HEK293 (cell line): Measurements from ENCODE around the gene KIAA0319L.

Experiments
- CTCF ChIA-PET: fragments of 350-600 bp; formaldehyde crosslinking; extraction: SDS; loops from one replicate; lab custom pipeline; 2021; ENCODE audit warnings: antibody characterized with exemption; lab: Yijun Ruan, JAX
- POLR2A ChIA-PET: fragments of 300-600 bp; formaldehyde crosslinking; extraction: SDS; loops from one replicate; lab custom pipeline; 2020; ENCODE audit warnings: antibody characterized with exemption, inconsistent platforms; lab: Yijun Ruan, JAX
- H3K27ac ChIP-seq: fragments of 200-500 bp; sonication (Bioruptor generic); 2 replicates; pipeline ENCODE4 v1.5.1; 2014; ENCODE audit warnings: low read depth, low read length, control low read depth, inconsistent platforms; ENCODE audit errors: extremely low read depth
- H3K36me3 ChIP-seq, 2 experiments: fragments of 200-500 bp in 1 of 2; sonication (Bioruptor generic) in 1 of 2; 1 replicate in 1 of 2; 2 replicates in 1 of 2; pipeline ENCODE4 v1.5.1; 2014 to 2017; ENCODE audit warnings: inconsistent platforms in 2 of 2, low read length in 2 of 2; ENCODE audit not compliant: control insufficient read depth in 2 of 2, insufficient read depth in 1 of 2
- H3K4me1 ChIP-seq: fragments of 200-500 bp; sonication (Bioruptor generic); 2 replicates; pipeline ENCODE4 v1.5.1; 2014; ENCODE audit warnings: mild to moderate bottlenecking, low read length, inconsistent platforms; ENCODE audit not compliant: control insufficient read depth, insufficient read depth
- H3K4me3 ChIP-seq: 2 replicates; pipeline ENCODE4 v1.5.1; 2011; ENCODE audit warnings: low read depth, mild to moderate bottlenecking, control low read depth, low read length, moderate library complexity
- H3K9me3 ChIP-seq: fragments of 200-500 bp; sonication (Bioruptor generic); 2 replicates; pipeline ENCODE4 v1.5.1; 2014; ENCODE audit warnings: low read depth, low read length, inconsistent platforms; ENCODE audit not compliant: control insufficient read depth, insufficient read depth
- ELK4 ChIP-seq: IDR thresholded peaks from 2 replicates; pipeline ENCODE4 v1.6.1; 2011; ENCODE audit warnings: mild to moderate bottlenecking, low read depth, low read length, borderline replicate concordance
- GFI1B ChIP-seq: fragments of 450-650 bp; formaldehyde crosslinking; IDR thresholded peaks from 2 replicates; pipeline ENCODE4 v1.5.1; 2016; ENCODE audit warnings: missing biosample characterization, missing genetic modification characterization
- MYNN ChIP-seq: fragments of 450-650 bp; formaldehyde crosslinking; IDR thresholded peaks from 2 replicates; pipeline ENCODE4 v1.5.1; 2016; ENCODE audit warnings: missing biosample characterization, missing genetic modification characterization, borderline replicate concordance
- MZF1 ChIP-seq: fragments of 450-650 bp; formaldehyde crosslinking; IDR thresholded peaks from 2 replicates; pipeline ENCODE4 v1.5.1; 2017; ENCODE audit warnings: missing biosample characterization, missing genetic modification characterization, borderline replicate concordance
- PBX3 ChIP-seq: sonication (generic); formaldehyde crosslinking; IDR thresholded peaks from 2 replicates; pipeline ENCODE4 v1.8.1; 2022; ENCODE audit warnings: mild to moderate bottlenecking, moderate library complexity, missing genetic modification reagents
- PRDM10 ChIP-seq: fragments of 450-650 bp; formaldehyde crosslinking; IDR thresholded peaks from 2 replicates; pipeline ENCODE4 v1.5.1; 2016; ENCODE audit warnings: missing biosample characterization, missing genetic modification characterization
- RBAK ChIP-seq: fragments of 450-650 bp; formaldehyde crosslinking; IDR thresholded peaks from 2 replicates; pipeline ENCODE4 v1.5.1; 2016; ENCODE audit warnings: missing biosample characterization, missing genetic modification characterization
- YY1 ChIP-seq: fragments of 450-650 bp; formaldehyde crosslinking; IDR thresholded peaks from 2 replicates; pipeline ENCODE4 v1.5.1; 2018; ENCODE audit warnings: missing biosample characterization, missing genetic modification characterization
- YY2 ChIP-seq: fragments of 450-650 bp; formaldehyde crosslinking; IDR thresholded peaks from 2 replicates; pipeline ENCODE4 v1.5.1; 2016; ENCODE audit warnings: missing biosample characterization, missing genetic modification characterization
- ZBTB21 ChIP-seq: fragments of 450-650 bp; formaldehyde crosslinking; IDR thresholded peaks from 2 replicates; pipeline ENCODE4 v1.5.1; 2017; ENCODE audit warnings: missing biosample characterization, missing genetic modification characterization
- ZFP41 ChIP-seq: fragments of 450-650 bp; formaldehyde crosslinking; IDR thresholded peaks from 2 replicates; pipeline ENCODE4 v1.5.1; 2016; ENCODE audit warnings: missing biosample characterization, missing genetic modification characterization, borderline replicate concordance
- ZNF114 ChIP-seq: fragments of 450-650 bp; formaldehyde crosslinking; IDR thresholded peaks from 2 replicates; pipeline ENCODE4 v1.5.0; 2017; ENCODE audit warnings: missing biosample characterization, missing genetic modification characterization
- ZNF146 ChIP-seq: fragments of 450-650 bp; formaldehyde crosslinking; IDR thresholded peaks from 2 replicates; pipeline ENCODE4 v1.5.1; 2016; ENCODE audit warnings: missing biosample characterization, missing genetic modification characterization
- ZNF221 ChIP-seq: fragments of 450-650 bp; formaldehyde crosslinking; IDR thresholded peaks from 2 replicates; pipeline ENCODE4 v1.5.1; 2017; ENCODE audit warnings: missing biosample characterization, missing genetic modification characterization, borderline replicate concordance
- ZNF248 ChIP-seq: fragments of 450-650 bp; formaldehyde crosslinking; IDR thresholded peaks from 2 replicates; pipeline ENCODE4 v1.5.1; 2017; ENCODE audit warnings: missing biosample characterization, missing genetic modification characterization
- ZNF341 ChIP-seq: fragments of 450-650 bp; formaldehyde crosslinking; IDR thresholded peaks from 2 replicates; pipeline ENCODE4; 2016; ENCODE audit warnings: low read depth, missing biosample characterization, missing genetic modification characterization
- ZNF37A ChIP-seq: fragments of 450-650 bp; IDR thresholded peaks from 2 replicates; pipeline ENCODE4 v1.5.1; 2018; ENCODE audit warnings: missing biosample characterization, missing genetic modification characterization
- ZNF391 ChIP-seq: fragments of 450-650 bp; formaldehyde crosslinking; IDR thresholded peaks from 2 replicates; pipeline ENCODE4 v1.5.1; 2016; ENCODE audit warnings: low read depth, missing biosample characterization, missing genetic modification characterization, borderline replicate concordance
- ZNF398 ChIP-seq: fragments of 450-650 bp; formaldehyde crosslinking; IDR thresholded peaks from 2 replicates; pipeline ENCODE4 v1.5.1; 2017; ENCODE audit warnings: missing biosample characterization, missing genetic modification characterization
- ZNF449 ChIP-seq: fragments of 450-650 bp; formaldehyde crosslinking; IDR thresholded peaks from 2 replicates; pipeline ENCODE4 v1.5.1; 2017; ENCODE audit warnings: missing biosample characterization, mild to moderate bottlenecking, missing genetic modification characterization, moderate library complexity
- ZNF560 ChIP-seq: fragments of 450-650 bp; formaldehyde crosslinking; IDR thresholded peaks from 2 replicates; pipeline ENCODE4 v1.5.1; 2017; ENCODE audit warnings: missing biosample characterization, missing genetic modification characterization, borderline replicate concordance
- ZNF626 ChIP-seq: fragments of 450-650 bp; sonication (Bioruptor Pico); formaldehyde crosslinking; IDR thresholded peaks from 2 replicates; pipeline ENCODE4 v1.5.1; 2018; ENCODE audit warnings: missing biosample characterization, missing genetic modification characterization, inconsistent platforms
- ZNF670 ChIP-seq: fragments of 450-650 bp; formaldehyde crosslinking; IDR thresholded peaks from 2 replicates; pipeline ENCODE4 v1.5.1; 2016; ENCODE audit warnings: missing biosample characterization, missing genetic modification characterization, low read depth
- ZNF777 ChIP-seq: fragments of 450-650 bp; formaldehyde crosslinking; IDR thresholded peaks from 2 replicates; pipeline ENCODE4 v1.5.1; 2017; ENCODE audit warnings: missing biosample characterization, missing genetic modification characterization, borderline replicate concordance
- ZNF792 ChIP-seq: fragments of 450-650 bp; formaldehyde crosslinking; IDR thresholded peaks from 2 replicates; pipeline ENCODE4 v1.5.1; 2016; ENCODE audit warnings: missing biosample characterization, missing genetic modification characterization

The KIAA0319L gene

GRCh38 chr1:35599411-35599810 is 42.2 kb upstream of the KIAA0319L start:
- H3K36me3 ChIP-seq, result peaks cover 22 to 77% of the 10 kb centered on the region in 2 experiments
- no peak overlapping the region for H3K27ac ChIP-seq
- H3K9me3 ChIP-seq, result no peaks in the 10 kb centered on the region
- H3K4me1 ChIP-seq, result no peaks in the 10 kb centered on the region
- ChIA-PET POLR2A (no interaction called here), CTCF (interaction anchor here (0.6 to 4.1 kb wide), 2 partner anchors 116 to 162 kb away, joined by 3 to 14 read pairs; no protein-coding TSS in a partner anchor)
- no peak for TF ChIP-seq ZBTB21 (tag by site-specific recombination)
- no peak for TF ChIP-seq ZNF792 (tag by site-specific recombination)
- TF ChIP-seq PBX3 (CRISPR knock-in tag), result no peak
- no peak for TF ChIP-seq ZNF626 (tag by site-specific recombination)
- TF ChIP-seq ZNF37A (tag by site-specific recombination), result no peak
- no peak for TF ChIP-seq RBAK (tag by site-specific recombination)
- TF ChIP-seq MZF1 (tag by site-specific recombination), result no peak
- TF ChIP-seq YY1 (tag by site-specific recombination), result no peak
- TF ChIP-seq ZNF449 (tag by site-specific recombination), result no peak
- TF ChIP-seq ZNF777 (tag by site-specific recombination), result no peak
- TF ChIP-seq GFI1B (tag by site-specific recombination), result no peak
- TF ChIP-seq ZNF341, result no peak
- no peak for TF ChIP-seq ZNF114 (tag by site-specific recombination)
- TF ChIP-seq ZNF670 (tag by site-specific recombination), result no peak
- no peak for TF ChIP-seq ZNF391 (tag by site-specific recombination)
- no peak for TF ChIP-seq ZNF398
- TF ChIP-seq ZNF221 (tag by site-specific recombination), result no peak
- TF ChIP-seq ZNF146 (tag by site-specific recombination), result no peak
- TF ChIP-seq ELK4, result no peak
- H3K4me3 ChIP-seq, result no peak overlapping the region

GRCh38 chr1:35598895-35599294 is 41.7 kb upstream of the KIAA0319L start:
- ChIA-PET POLR2A (no interaction called here), CTCF (interaction anchor here (4.1 kb wide), 1 partner anchor 117 kb away, joined by 14 read pairs; no protein-coding TSS in a partner anchor)
- Histone ChIP-seq H3K9me3 (no peaks in the 10 kb centered on the region), H3K27ac (no peak overlapping the region), H3K4me3 (no peak overlapping the region), H3K36me3 (peaks cover 21 to 72% of the 10 kb centered on the region in 2 experiments), H3K4me1 (no peaks in the 10 kb centered on the region)
- TF ChIP-seq MYNN (tag by site-specific recombination), result no peak
- TF ChIP-seq YY2 (tag by site-specific recombination), result no peak
- no peak for TF ChIP-seq ZNF560
- no peak for TF ChIP-seq ZNF248
- TF ChIP-seq ZFP41 (tag by site-specific recombination), result no peak
- TF ChIP-seq PRDM10 (tag by site-specific recombination), result no peak
